ENCODE results near the gene GRK5.

GRCh38 chr10:119491966-119492757 lies 284.8 kb downstream of the GRK5 start:
- TF ChIP-seq POLR2A (IDR thresholded peaks at IDR 0.05; ENCODE audit: extremely low read depth, insufficient read length) (no peak), CTCF (IDR thresholded peaks at IDR 0.05; ENCODE audit: low read depth, low read length) (no peak)
